Panc1 (cell line): ENCODE results near the gene RBMS1. TPM values are rescaled to one million over a fixed set of nuclear protein-coding genes. Genes with fewer than 3 reads are reported as not detected.

Experiments used
- ATAC-seq: fragments of 200-7000 bp; cut with Tn5 transposase; 2 replicates; pipeline ENCODE4 v1.9.1; 2020; ENCODE audit warnings: mild to moderate bottlenecking, moderate library complexity
- BruUV-seq: library from RNA; stranded (reverse); fragments of 400-500 nt; replicated peaks from 2 replicates; lab custom pipeline; 2021; lab: Mats Ljungman, UMichigan
- CTCF ChIA-PET: fragments of 300-600 bp; sonication (Branson Sonifier 250); formaldehyde crosslinking; loops from one replicate; lab custom pipeline; 2022; ENCODE audit warnings: antibody characterized with exemption; lab: Charles Lee
- POLR2A ChIA-PET: fragments of 300-600 bp; sonication (Branson Sonifier 250); formaldehyde crosslinking; loops from one replicate; lab custom pipeline; 2022; ENCODE audit warnings: antibody characterized with exemption; lab: Charles Lee
- DNase-seq: peaks from one replicate; pipeline ENCODE4 v3.0.0-alpha.2; 2010; ENCODE audit warnings: low read depth, low spot score
- H3K27ac ChIP-seq: 2 replicates; pipeline ENCODE4 v1.5.1; 2011; ENCODE audit warnings: mild to moderate bottlenecking, low read length, inconsistent platforms
- H3K27me3 ChIP-seq: fragments of 200-500 bp; sonication (Bioruptor generic); 2 replicates; pipeline ENCODE4 v1.6.0; 2014; ENCODE audit warnings: low read length, inconsistent platforms; ENCODE audit not compliant: control insufficient read depth, insufficient read depth
- H3K36me3 ChIP-seq: fragments of 200-500 bp; sonication (Bioruptor generic); 2 replicates; pipeline ENCODE4 v1.5.1; 2014; ENCODE audit warnings: inconsistent platforms, mild to moderate bottlenecking, low read length, moderate library complexity; ENCODE audit not compliant: control insufficient read depth, insufficient read depth
- H3K4me1 ChIP-seq: 2 replicates; pipeline ENCODE4 v1.5.1; 2011; ENCODE audit warnings: inconsistent platforms, mild to moderate bottlenecking, low read length, moderate library complexity; ENCODE audit not compliant: control insufficient read depth, insufficient read depth
- H3K4me3 ChIP-seq, 2 experiments: 2 replicates each; pipeline ENCODE4 v1.5.1; 2011 to 2012; ENCODE audit warnings: low read depth in 2 of 2, low read length in 2 of 2, mild to moderate bottlenecking in 2 of 2, inconsistent platforms in 1 of 2, moderate library complexity in 1 of 2
- H3K9me3 ChIP-seq: fragments of 200-500 bp; sonication (Bioruptor generic); 2 replicates; pipeline ENCODE4 v1.5.1; 2014; ENCODE audit warnings: low read depth, mild to moderate bottlenecking, inconsistent platforms, low read length, moderate library complexity; ENCODE audit not compliant: control insufficient read depth, insufficient read depth
- CTCF ChIP-seq: fragments of 450-650 bp; IDR thresholded peaks from 2 replicates; pipeline ENCODE4 v1.5.1; 2017; ENCODE audit warnings: mild to moderate bottlenecking
- POLR2AphosphoS5 ChIP-seq: IDR thresholded peaks from 2 replicates; pipeline ENCODE4 v1.6.1; 2012; ENCODE audit warnings: mild to moderate bottlenecking, low read depth, low read length, moderate library complexity
- REST ChIP-seq, 2 experiments: IDR thresholded peaks; 2 replicates each; pipeline ENCODE4 v1.6.1; 2011 to 2012; ENCODE audit warnings: low read depth in 2 of 2, control low read depth in 1 of 2, low read length in 1 of 2, mild to moderate bottlenecking in 1 of 2, moderate library complexity in 1 of 2; ENCODE audit not compliant: insufficient read depth in 1 of 2
- SIN3A ChIP-seq: IDR thresholded peaks from 2 replicates; pipeline ENCODE4 v1.6.1; 2012; ENCODE audit warnings: low read depth, mild to moderate bottlenecking, low read length, moderate library complexity, borderline replicate concordance; ENCODE audit not compliant: insufficient read depth
- TCF7L2 ChIP-seq: IDR thresholded peaks from 2 replicates; pipeline ENCODE4 v1.6.1; 2011; ENCODE audit warnings: mild to moderate bottlenecking, low read depth, low read length, inconsistent platforms
- in situ Hi-C: cut with HindIII; loops from 2 replicates; pipeline ENCODE4 v1.10.0; 2016; ENCODE audit warnings: low sequenced_read_pairs, low pct_unique_long_range_greater_than_20kb
- intact Hi-C: fragments of 100-400 bp; cut with micrococcal nuclease; formaldehyde crosslinking; loops from one replicate; pipeline ENCODE4 v1.10.0; 2022; ENCODE audit not compliant: unreplicated experiment
- total RNA-seq: library from RNA; stranded (reverse); gene quantifications from one replicate; pipeline ENCODE4 v1.2.1, GENCODE V29; 2021; ENCODE audit not compliant: unreplicated experiment

Gene RBMS1
- total RNA-seq, 1 experiment from 2014 or later: 67.0 TPM

GRCh38 chr2:160389875-160390274 is 103.7 kb downstream of the RBMS1 start:
- CTCF ChIA-PET: no interaction called here
- Histone ChIP-seq H3K4me1 (peaks cover 4% of the 10 kb centered on the region; the same call in 1 of the 2 replicates), H3K36me3 (no peaks in the 10 kb centered on the region), H3K9me3 (no peaks in the 10 kb centered on the region), H3K27ac (no peak overlapping the region), H3K4me3 (no peak overlapping the region), H3K27me3 (no peaks in the 10 kb centered on the region)
- TF ChIP-seq CTCF: no peak
- no peak for TF ChIP-seq POLR2AphosphoS5
- TF ChIP-seq SIN3A: no peak
- no peak for TF ChIP-seq TCF7L2
- no peak for TF ChIP-seq REST (IDR thresholded peaks at IDR 0.05; ENCODE audit: insufficient read depth in 1 of 2, low read depth in 2 of 2, low read length in 1 of 2)
- BruUV-seq: no TSS peak
- DNase-seq: no peak
- intact Hi-C loops (no loop called here), in situ Hi-C loops (no loop called here)
- ATAC-seq: no peak
- POLR2A ChIA-PET: no interaction called here

- no peak for TF ChIP-seq REST (IDR thresholded peaks at IDR 0.05; ENCODE audit: insufficient read depth in 1 of 2, low read depth in 2 of 2, low read length in 1 of 2)
- ChIA-PET POLR2A (interaction anchor here (0.5 kb wide), 1 partner anchor 55 kb away, joined by 5 read pairs; no protein-coding TSS in a partner anchor), CTCF (no interaction called here)
- no peak overlapping the region for H3K27ac ChIP-seq
- no peaks in the 10 kb centered on the region for H3K36me3 ChIP-seq
- in situ Hi-C loops (no loop called here), intact Hi-C loops (no loop called here)
- no peak overlapping the region for H3K4me3 ChIP-seq
- no peaks in the 10 kb centered on the region for H3K9me3 ChIP-seq
- ATAC-seq (no peak), DNase-seq (no peak)
- H3K27me3 ChIP-seq: no peaks in the 10 kb centered on the region
- BruUV-seq: no TSS peak
- peaks cover 4% of the 10 kb centered on the region; the same call in 1 of the 2 replicates for H3K4me1 ChIP-seq
Observed at GRCh38 chr2:160388464-160389263, 104.9 kb downstream of the RBMS1 start.
